ENCODE data around the gene SEMA3D. TPM values are rescaled to one million over a fixed set of nuclear protein-coding genes. Genes with fewer than 3 reads are reported as not detected.

Gene SEMA3D
- total RNA-seq, 1 donor from 2014 or later = 0.47 TPM

- H3K27me3 Mint-ChIP-seq = no peaks in the 10 kb centered on the region
- intact Hi-C loops (cut with micrococcal nuclease) = no loop called here
- no peak overlapping the region for H3K4me3 Mint-ChIP-seq
These were observed 18.9 kb upstream of the SEMA3D start for GRCh38 chr7:85205754-85206153.

GRCh38 chr7:85204496-85204895, 17.6 kb upstream of the SEMA3D start:
- Mint-ChIP-seq H3K27me3 (no peaks in the 10 kb centered on the region), H3K9me3 (peaks cover 4% of the 10 kb centered on the region), H3K36me3 (ENCODE audit: low read depth) (no peaks in the 10 kb centered on the region), H3K4me3 (no peak overlapping the region), H3K4me1 (no peaks in the 10 kb centered on the region), H3K27ac (no peak overlapping the region)
- intact Hi-C loops (cut with micrococcal nuclease) = no loop called here
- no peak for DNase-seq

More at GRCh38 chr7:85205754-85206153, 18.9 kb upstream of the SEMA3D start:
- peaks cover 4% of the 10 kb centered on the region for H3K9me3 Mint-ChIP-seq
- no peaks in the 10 kb centered on the region for H3K36me3 Mint-ChIP-seq (ENCODE audit: low read depth)
- no peaks in the 10 kb centered on the region for H3K4me1 Mint-ChIP-seq
- H3K27ac Mint-ChIP-seq = no peak overlapping the region
- DNase-seq = no peak

GRCh38 chr7:85204061-85204460, 17.2 kb upstream of the SEMA3D start:
- Mint-ChIP-seq H3K9me3 (peaks cover 4% of the 10 kb centered on the region), H3K4me1 (no peaks in the 10 kb centered on the region), H3K36me3 (ENCODE audit: low read depth) (no peaks in the 10 kb centered on the region), H3K4me3 (no peak overlapping the region), H3K27me3 (no peaks in the 10 kb centered on the region), H3K27ac (no peak overlapping the region)
- DNase-seq = no peak
- intact Hi-C loops (cut with micrococcal nuclease) = no loop called here

- H3K27me3 Mint-ChIP-seq = no peaks in the 10 kb centered on the region
- no peak overlapping the region for H3K27ac Mint-ChIP-seq
- H3K4me1 Mint-ChIP-seq = no peaks in the 10 kb centered on the region
- intact Hi-C loops (cut with micrococcal nuclease) = no loop called here
- no peak overlapping the region for H3K4me3 Mint-ChIP-seq
- no peak for DNase-seq
- H3K9me3 Mint-ChIP-seq = peaks cover 4% of the 10 kb centered on the region
- no peaks in the 10 kb centered on the region for H3K36me3 Mint-ChIP-seq (ENCODE audit: low read depth)
These were observed 14.4 kb upstream of the SEMA3D start for GRCh38 chr7:85201209-85201608.

GRCh38 chr7:85196696-85197095, 9.8 kb upstream of the SEMA3D start:
- no peak overlapping the region for H3K4me3 Mint-ChIP-seq
- H3K4me1 Mint-ChIP-seq = no peaks in the 10 kb centered on the region
- intact Hi-C loops (cut with micrococcal nuclease) = no loop called here
- H3K9me3 Mint-ChIP-seq = no peaks in the 10 kb centered on the region
- H3K36me3 Mint-ChIP-seq (ENCODE audit: low read depth) = no peaks in the 10 kb centered on the region
- no peak for DNase-seq
- H3K27me3 Mint-ChIP-seq = no peaks in the 10 kb centered on the region
- no peak overlapping the region for H3K27ac Mint-ChIP-seq

- H3K4me1 Mint-ChIP-seq = no peaks in the 10 kb centered on the region
- H3K27ac Mint-ChIP-seq = no peak overlapping the region
- no peaks in the 10 kb centered on the region for H3K9me3 Mint-ChIP-seq
- H3K27me3 Mint-ChIP-seq = peaks cover 17% of the 10 kb centered on the region
- intact Hi-C loops (cut with micrococcal nuclease) = no loop called here
- no peak for DNase-seq
- H3K36me3 Mint-ChIP-seq (ENCODE audit: low read depth) = no peaks in the 10 kb centered on the region
- no peak overlapping the region for H3K4me3 Mint-ChIP-seq
These were observed 4.5 kb upstream of the SEMA3D start for GRCh38 chr7:85191383-85191782.

GRCh38 chr7:85186083-85186520, 754 bp downstream of the SEMA3D start:
- Mint-ChIP-seq H3K36me3 (ENCODE audit: low read depth) (no peaks in the 10 kb centered on the region), H3K9me3 (no peaks in the 10 kb centered on the region), H3K27me3 (peaks cover 33% of the 10 kb centered on the region), H3K4me1 (peaks cover 5% of the 10 kb centered on the region), H3K27ac (peak overlapping the region; percentile 32), H3K4me3 (peak overlapping the region; percentile 66)
- no peak for DNase-seq
- intact Hi-C loops (cut with micrococcal nuclease) = no loop called here

- peak overlapping the region; percentile 32 for H3K27ac Mint-ChIP-seq
- peak overlapping the region; percentile 66 for H3K4me3 Mint-ChIP-seq
- no peak for DNase-seq
- no peaks in the 10 kb centered on the region for H3K36me3 Mint-ChIP-seq (ENCODE audit: low read depth)
- intact Hi-C loops (cut with micrococcal nuclease) = no loop called here
- H3K27me3 Mint-ChIP-seq = peaks cover 33% of the 10 kb centered on the region
- H3K4me1 Mint-ChIP-seq = peaks cover 5% of the 10 kb centered on the region
- H3K9me3 Mint-ChIP-seq = peaks cover 5% of the 10 kb centered on the region
These were observed 1.3 kb downstream of the SEMA3D start for GRCh38 chr7:85185424-85186082.

- intact Hi-C loops (cut with micrococcal nuclease) = no loop called here
- peaks cover 2% of the 10 kb centered on the region for H3K36me3 Mint-ChIP-seq (ENCODE audit: low read depth)
- H3K4me3 Mint-ChIP-seq = no peak overlapping the region
- H3K27ac Mint-ChIP-seq = no peak overlapping the region
- peaks cover 5% of the 10 kb centered on the region for H3K4me1 Mint-ChIP-seq
- no peak for DNase-seq
- H3K9me3 Mint-ChIP-seq = peaks cover 8% of the 10 kb centered on the region
- H3K27me3 Mint-ChIP-seq = peaks cover 33% of the 10 kb centered on the region
These were observed 2.0 kb downstream of the SEMA3D start for GRCh38 chr7:85184599-85185423.

GRCh38 chr7:85183296-85183695, 3.6 kb downstream of the SEMA3D start:
- H3K36me3 Mint-ChIP-seq (ENCODE audit: low read depth) = peaks cover 2% of the 10 kb centered on the region
- H3K9me3 Mint-ChIP-seq = peaks cover 10% of the 10 kb centered on the region
- intact Hi-C loops (cut with micrococcal nuclease) = no loop called here
- H3K4me1 Mint-ChIP-seq = peaks cover 5% of the 10 kb centered on the region
- no peak for DNase-seq
- no peak overlapping the region for H3K4me3 Mint-ChIP-seq
- H3K27ac Mint-ChIP-seq = no peak overlapping the region
- peaks cover 31% of the 10 kb centered on the region for H3K27me3 Mint-ChIP-seq

GRCh38 chr7:85178531-85179298, 8.1 kb downstream of the SEMA3D start:
- intact Hi-C loops (cut with micrococcal nuclease) = no loop called here
- no peaks in the 10 kb centered on the region for H3K27me3 Mint-ChIP-seq

GRCh38 chr7:85177316-85177715, 9.5 kb downstream of the SEMA3D start:
- Mint-ChIP-seq H3K9me3 (peaks cover 14% of the 10 kb centered on the region), H3K4me1 (no peaks in the 10 kb centered on the region), H3K36me3 (ENCODE audit: low read depth) (peaks cover 2% of the 10 kb centered on the region), H3K27me3 (no peaks in the 10 kb centered on the region), H3K4me3 (no peak overlapping the region), H3K27ac (no peak overlapping the region)
- DNase-seq = no peak
- intact Hi-C loops (cut with micrococcal nuclease) = no loop called here

More at GRCh38 chr7:85178531-85179298, 8.1 kb downstream of the SEMA3D start:
- Mint-ChIP-seq H3K9me3 (peaks cover 14% of the 10 kb centered on the region), H3K4me3 (no peak overlapping the region), H3K27ac (no peak overlapping the region), H3K36me3 (ENCODE audit: low read depth) (peaks cover 2% of the 10 kb centered on the region), H3K4me1 (no peaks in the 10 kb centered on the region)
- DNase-seq = no peak

- intact Hi-C loops (cut with micrococcal nuclease) = no loop called here
These were observed 10.7 kb downstream of the SEMA3D start for GRCh38 chr7:85176197-85176596.

GRCh38 chr7:85175217-85175616, 11.6 kb downstream of the SEMA3D start:
- H3K36me3 Mint-ChIP-seq (ENCODE audit: low read depth) = peaks cover 1% of the 10 kb centered on the region
- intact Hi-C loops (cut with micrococcal nuclease) = no loop called here
- no peak overlapping the region for H3K27ac Mint-ChIP-seq
- H3K9me3 Mint-ChIP-seq = peaks cover 8% of the 10 kb centered on the region
- DNase-seq = no peak
- no peaks in the 10 kb centered on the region for H3K27me3 Mint-ChIP-seq
- no peak overlapping the region for H3K4me3 Mint-ChIP-seq
- H3K4me1 Mint-ChIP-seq = no peaks in the 10 kb centered on the region

More at GRCh38 chr7:85176197-85176596, 10.7 kb downstream of the SEMA3D start:
- Mint-ChIP-seq H3K36me3 (ENCODE audit: low read depth) (peaks cover 2% of the 10 kb centered on the region), H3K27ac (no peak overlapping the region), H3K4me3 (no peak overlapping the region), H3K9me3 (peaks cover 14% of the 10 kb centered on the region), H3K4me1 (no peaks in the 10 kb centered on the region), H3K27me3 (no peaks in the 10 kb centered on the region)
- DNase-seq = no peak
